ENCODE measurements around the gene SLC41A2. TPM values are rescaled to one million over a fixed set of nuclear protein-coding genes. Genes with fewer than 3 reads are reported as not detected.

Gene SLC41A2
- total RNA-seq, 1 donor = 16.8 TPM

DNA sequence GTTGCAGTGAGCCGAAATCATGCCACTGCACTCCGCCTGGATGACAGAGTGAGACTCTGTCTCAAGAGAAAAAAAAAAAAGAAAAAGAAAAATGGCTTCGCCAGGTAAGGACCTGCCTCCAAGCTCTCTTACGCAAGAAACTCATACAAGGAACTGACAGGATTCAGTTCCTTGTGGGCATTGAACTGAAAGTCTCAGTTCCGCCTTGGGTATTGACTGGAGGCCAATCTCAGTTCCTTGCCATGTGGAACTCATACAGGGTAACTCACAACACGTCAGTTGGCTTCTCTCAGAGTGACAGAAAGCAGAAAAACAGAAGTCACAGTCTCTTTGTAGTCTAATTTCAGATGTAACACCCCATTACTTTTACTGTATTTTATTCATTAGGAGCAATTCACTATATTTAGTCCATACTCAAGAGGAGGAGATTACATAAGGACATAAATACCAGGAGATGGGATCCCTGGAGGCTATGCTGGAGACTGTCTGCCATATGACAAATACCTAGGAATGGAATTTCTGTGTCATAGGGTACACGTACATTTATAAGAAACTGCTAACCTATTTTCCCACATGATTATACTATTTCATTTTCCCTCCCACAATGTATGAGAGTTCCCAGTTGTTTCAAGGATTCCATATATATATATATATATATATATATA is 16.7 kb upstream of the SLC41A2 start:
- DNase-seq (ENCODE audit: low read depth) = no peak
- TF ChIP-seq CTCF (IDR thresholded peaks at IDR 0.05; ENCODE audit: insufficient read depth, low read depth, low read length) = no peak
- no peak overlapping the region for H3K4me3 ChIP-seq (ENCODE audit: low read depth, low read length)

DNA sequence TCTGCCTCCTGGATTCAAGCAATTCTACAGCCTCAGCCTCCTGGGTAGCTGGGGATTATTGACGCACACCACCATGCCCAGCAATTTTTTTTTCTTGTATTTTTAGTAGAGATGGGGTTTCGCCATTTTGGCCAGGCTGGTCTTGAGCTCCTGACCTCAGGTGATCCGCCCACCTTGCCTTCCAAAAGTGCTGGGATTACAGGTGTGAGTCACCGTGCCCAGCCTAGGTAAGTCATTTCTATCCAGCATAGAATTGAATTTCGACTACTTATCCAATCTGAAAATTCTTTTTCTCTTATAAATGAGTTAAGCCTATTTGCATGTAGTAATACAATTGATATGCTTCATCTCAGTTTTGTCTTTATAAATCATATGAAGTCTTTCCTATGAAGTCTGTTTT is 15.2 kb upstream of the SLC41A2 start:
- no peak for DNase-seq (ENCODE audit: low read depth)
- H3K4me3 ChIP-seq (ENCODE audit: low read depth, low read length) = no peak overlapping the region
- no peak for TF ChIP-seq CTCF (IDR thresholded peaks at IDR 0.05; ENCODE audit: insufficient read depth, low read depth, low read length)

- H3K4me3 ChIP-seq (ENCODE audit: low read depth, low read length) = no peak overlapping the region
- no peak for TF ChIP-seq CTCF (IDR thresholded peaks at IDR 0.05; ENCODE audit: insufficient read depth, low read depth, low read length)
- DNase-seq (ENCODE audit: low read depth) = no peak
Measured at GRCh38 chr12:104971306-104971705, 13.2 kb upstream of the SLC41A2 start.

DNA sequence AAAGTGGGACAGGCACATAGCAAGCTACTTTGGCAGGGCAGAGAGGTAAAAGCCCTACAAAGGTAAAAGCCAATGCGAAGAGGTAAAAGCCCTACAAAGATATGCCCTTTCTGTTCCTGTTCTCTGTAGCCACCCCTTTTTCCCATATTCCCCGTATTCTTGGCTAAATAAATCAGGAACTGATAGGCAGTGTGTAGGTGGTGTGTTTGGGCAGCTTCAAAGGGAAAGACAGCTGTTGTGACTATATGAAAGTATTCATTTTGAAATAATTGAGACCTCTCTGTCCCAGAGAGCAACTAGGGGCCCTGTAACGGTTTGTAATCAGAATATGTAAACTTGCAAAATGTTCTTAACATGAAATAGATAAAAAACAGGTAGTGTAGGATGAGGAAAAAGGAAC is 11.3 kb upstream of the SLC41A2 start:
- no peak for DNase-seq (ENCODE audit: low read depth)
- H3K4me3 ChIP-seq (ENCODE audit: low read depth, low read length) = no peak overlapping the region
- no peak for TF ChIP-seq CTCF (IDR thresholded peaks at IDR 0.05; ENCODE audit: insufficient read depth, low read depth, low read length)

- no peak for TF ChIP-seq CTCF (IDR thresholded peaks at IDR 0.05; ENCODE audit: insufficient read depth, low read depth, low read length)
- DNase-seq (ENCODE audit: low read depth) = no peak
- no peak overlapping the region for H3K4me3 ChIP-seq (ENCODE audit: low read depth, low read length)
Measured at GRCh38 chr12:104966677-104967076, 8.6 kb upstream of the SLC41A2 start.

- no peak for DNase-seq (ENCODE audit: low read depth)
- no peak overlapping the region for H3K4me3 ChIP-seq (ENCODE audit: low read depth, low read length)
- TF ChIP-seq CTCF (IDR thresholded peaks at IDR 0.05; ENCODE audit: insufficient read depth, low read depth, low read length) = no peak
Measured at GRCh38 chr12:104964856-104965205, 6.7 kb upstream of the SLC41A2 start.
